ENCODE data around the gene KIF18A.
A peak's percentile ranks its signal among the peaks of the same experiment; 100 is the strongest.
"Not testable (repeated sequence)": the region's sequence is repeated elsewhere in the genome, so short reads cannot be mapped to it uniquely, and the experiment has no call there.

KIF18A gene

GRCh38 chr11:28107750-28108618 lies at the start of gene KIF18A, which contains the start of gene METTL15:
Gene KIF18A, minus strand, starts transcription at chr11:28108156. Its CDS starts 10,209 bp downstream, at chr11:28097947.
Gene METTL15, plus strand, starts transcription at chr11:28108388. Its CDS starts 4,947 bp downstream, at chr11:28113335.
- DNase-seq (ENCODE audit: low read depth in 1 of 2, low spot score in 1 of 2): peak; percentile 67 to 100
- in situ Hi-C loops (cut with HindIII; ENCODE audit: low pct_unique_long_range_greater_than_20kb, low sequenced_read_pairs): no loop called here
- no peak for TF ChIP-seq JUND (IDR thresholded peaks at IDR 0.05; ENCODE audit: low read depth)

GRCh38 chr11:28153586-28153985 lies 45.6 kb upstream of the KIF18A start:
- no peak for DNase-seq (ENCODE audit: low read depth in 1 of 2, low spot score in 1 of 2)
- TF ChIP-seq JUND (IDR thresholded peaks at IDR 0.05; ENCODE audit: low read depth): no peak
- in situ Hi-C loops (cut with HindIII; ENCODE audit: low pct_unique_long_range_greater_than_20kb, low sequenced_read_pairs): no loop called here

- in situ Hi-C loops (cut with HindIII; ENCODE audit: low pct_unique_long_range_greater_than_20kb, low sequenced_read_pairs): no loop called here
- no peak for TF ChIP-seq JUND (IDR thresholded peaks at IDR 0.05; ENCODE audit: low read depth)
- DNase-seq (ENCODE audit: low read depth in 1 of 2, low spot score in 1 of 2): no peak
Measured at GRCh38 chr11:28152743-28153142, 44.8 kb upstream of the KIF18A start.

- no peak for DNase-seq (ENCODE audit: low read depth in 1 of 2, low spot score in 1 of 2)
- TF ChIP-seq JUND (IDR thresholded peaks at IDR 0.05; ENCODE audit: low read depth): no peak
- in situ Hi-C loops (cut with HindIII; ENCODE audit: low pct_unique_long_range_greater_than_20kb, low sequenced_read_pairs): no loop called here
Measured at GRCh38 chr11:28146123-28146751, 38.3 kb upstream of the KIF18A start.

- TF ChIP-seq JUND (IDR thresholded peaks at IDR 0.05; ENCODE audit: low read depth): no peak
Measured at GRCh38 chr11:28144808-28145207, 36.9 kb upstream of the KIF18A start.

GRCh38 chr11:28142724-28143123 lies 34.8 kb upstream of the KIF18A start:
- in situ Hi-C loops (cut with HindIII; ENCODE audit: low pct_unique_long_range_greater_than_20kb, low sequenced_read_pairs): no loop called here
- TF ChIP-seq JUND (IDR thresholded peaks at IDR 0.05; ENCODE audit: low read depth): no peak
- no peak for DNase-seq (ENCODE audit: low read depth in 1 of 2, low spot score in 1 of 2)

More at GRCh38 chr11:28144808-28145207, 36.9 kb upstream of the KIF18A start:
- in situ Hi-C loops (cut with HindIII; ENCODE audit: low pct_unique_long_range_greater_than_20kb, low sequenced_read_pairs): no loop called here
- no peak for DNase-seq (ENCODE audit: low read depth in 1 of 2, low spot score in 1 of 2)

GRCh38 chr11:28140689-28141455 lies 32.9 kb upstream of the KIF18A start:
- in situ Hi-C loops (cut with HindIII; ENCODE audit: low pct_unique_long_range_greater_than_20kb, low sequenced_read_pairs): no loop called here
- TF ChIP-seq JUND (IDR thresholded peaks at IDR 0.05; ENCODE audit: low read depth): no peak
- DNase-seq (ENCODE audit: low read depth in 1 of 2, low spot score in 1 of 2): no peak

- no peak for DNase-seq (ENCODE audit: low read depth in 1 of 2, low spot score in 1 of 2)
- no peak for TF ChIP-seq JUND (IDR thresholded peaks at IDR 0.05; ENCODE audit: low read depth)
- in situ Hi-C loops (cut with HindIII; ENCODE audit: low pct_unique_long_range_greater_than_20kb, low sequenced_read_pairs): no loop called here
Measured at GRCh38 chr11:28139841-28140415, 32.0 kb upstream of the KIF18A start.

GRCh38 chr11:28137832-28138231 lies 29.9 kb upstream of the KIF18A start:
- in situ Hi-C loops (cut with HindIII; ENCODE audit: low pct_unique_long_range_greater_than_20kb, low sequenced_read_pairs): no loop called here
- DNase-seq (ENCODE audit: low read depth in 1 of 2, low spot score in 1 of 2): no peak
- no peak for TF ChIP-seq JUND (IDR thresholded peaks at IDR 0.05; ENCODE audit: low read depth)

- in situ Hi-C loops (cut with HindIII; ENCODE audit: low pct_unique_long_range_greater_than_20kb, low sequenced_read_pairs): no loop called here
- no peak for DNase-seq (ENCODE audit: low read depth in 1 of 2, low spot score in 1 of 2)
- TF ChIP-seq JUND (IDR thresholded peaks at IDR 0.05; ENCODE audit: low read depth): no peak
Measured at GRCh38 chr11:28137366-28137765, 29.4 kb upstream of the KIF18A start.

- DNase-seq (ENCODE audit: low read depth in 1 of 2, low spot score in 1 of 2); in situ Hi-C loops (cut with HindIII; ENCODE audit: low pct_unique_long_range_greater_than_20kb, low sequenced_read_pairs): not testable (repeated sequence)
Measured at GRCh38 chr11:28136157-28136556, 28.2 kb upstream of the KIF18A start.

- DNase-seq (ENCODE audit: low read depth in 1 of 2, low spot score in 1 of 2): no peak
- TF ChIP-seq JUND (IDR thresholded peaks at IDR 0.05; ENCODE audit: low read depth): no peak
- in situ Hi-C loops (cut with HindIII; ENCODE audit: low pct_unique_long_range_greater_than_20kb, low sequenced_read_pairs): no loop called here
Measured at GRCh38 chr11:28133146-28133545, 25.2 kb upstream of the KIF18A start.
